HepG2 (cell line): ENCODE data around the gene DACT2. TPM values are rescaled to one million over a fixed set of nuclear protein-coding genes. Genes with fewer than 3 reads are reported as not detected.

Experiments used
- AGO2 ChIP-seq: fragments of 200-400 bp; formaldehyde crosslinking; optimal IDR thresholded peaks from 2 replicates; pipeline ENCODE3; 2017; ENCODE audit warnings: mild to moderate bottlenecking, low read depth, low read length, moderate library complexity
- BHLHE40 ChIP-seq: IDR thresholded peaks from 2 replicates; pipeline ENCODE4 v1.6.1; 2011; ENCODE audit warnings: low read length, improper control_type of control experiment
- FOXJ3 ChIP-seq: sonication (generic); formaldehyde crosslinking; IDR thresholded peaks from 2 replicates; pipeline ENCODE4 v1.4.0; 2020; ENCODE audit warnings: missing genetic modification reagents, mild to moderate bottlenecking, borderline replicate concordance
- GLMP ChIP-seq: sonication (generic); formaldehyde crosslinking; IDR thresholded peaks from 2 replicates; pipeline ENCODE4 v1.9.0; 2021; ENCODE audit warnings: missing genetic modification reagents, mild to moderate bottlenecking, borderline replicate concordance
- HNF4A ChIP-seq: sonication (generic); formaldehyde crosslinking; IDR thresholded peaks from 2 replicates; pipeline ENCODE4 v1.4.0; 2020; ENCODE audit warnings: missing genetic modification reagents
- KAT2B ChIP-seq: fragments of 150-350 bp; IDR thresholded peaks from 2 replicates; pipeline ENCODE4 v1.6.1; 2014; ENCODE audit warnings: low read depth, low read length, borderline replicate concordance
- MAFG ChIP-seq: sonication (generic); formaldehyde crosslinking; IDR thresholded peaks from 2 replicates; pipeline ENCODE4 v1.5.1; 2020; ENCODE audit warnings: mild to moderate bottlenecking, missing genetic modification reagents
- MEF2D ChIP-seq: sonication (generic); formaldehyde crosslinking; IDR thresholded peaks from 2 replicates; pipeline ENCODE4 v1.5.1; 2020; ENCODE audit warnings: mild to moderate bottlenecking, missing genetic modification reagents
- MXI1 ChIP-seq: IDR thresholded peaks from 3 replicates; pipeline ENCODE4 v1.6.1; 2012; ENCODE audit warnings: low read depth, low read length, inconsistent platforms, borderline replicate concordance
- NCOR1 ChIP-seq: fragments of 200-600 bp; sonication (generic); IDR thresholded peaks from 2 replicates; pipeline ENCODE4 v1.7.0; 2017; ENCODE audit warnings: antibody characterized with exemption, low read length, borderline replicate concordance
- NFYB ChIP-seq: sonication (generic); formaldehyde crosslinking; IDR thresholded peaks from 2 replicates; pipeline ENCODE4 v1.4.0; 2020; ENCODE audit warnings: missing genetic modification reagents
- NR2F1 ChIP-seq, 2 experiments: fragments of 450-650 bp in 1 of 2; formaldehyde crosslinking in 1 of 2; IDR thresholded peaks; 2 replicates each; pipeline versions ENCODE4 v1.5.0 to v1.6.1; 2016 to 2020; ENCODE audit warnings: mild to moderate bottlenecking in 1 of 2, missing compliant biosample characterization in 1 of 2, missing genetic modification reagents in 1 of 2, moderate library complexity in 1 of 2
- PAXIP1 ChIP-seq: sonication (generic); formaldehyde crosslinking; conservative IDR thresholded peaks from 2 replicates; pipeline ENCODE4 v1.4.0; 2020; ENCODE audit warnings: mild to moderate bottlenecking, missing genetic modification reagents, moderate library complexity
- PHF5A ChIP-seq: IDR thresholded peaks from one replicate; pipeline ENCODE4 v1.6.1; 2018; ENCODE audit warnings: low read depth, missing genetic modification reagents; ENCODE audit not compliant: unreplicated experiment
- TAF1 ChIP-seq: sonication (generic); formaldehyde crosslinking; IDR thresholded peaks from 2 replicates; pipeline ENCODE4 v1.4.0; 2020; ENCODE audit warnings: missing genetic modification reagents
- TCF7 ChIP-seq: sonication (generic); IDR thresholded peaks from 2 replicates; pipeline ENCODE4 v1.6.1; 2016; ENCODE audit warnings: antibody characterized with exemption, low read depth
- THAP7 ChIP-seq: sonication (generic); formaldehyde crosslinking; IDR thresholded peaks from 2 replicates; pipeline ENCODE4 v1.8.1; 2023; ENCODE audit warnings: mild to moderate bottlenecking, missing genetic modification reagents
- ZNF17 ChIP-seq: sonication (generic); formaldehyde crosslinking; IDR thresholded peaks from 2 replicates; pipeline ENCODE4 v1.5.0; 2020; ENCODE audit warnings: mild to moderate bottlenecking, missing genetic modification reagents
- ZNF235 ChIP-seq: sonication (generic); formaldehyde crosslinking; IDR thresholded peaks from 2 replicates; pipeline ENCODE4 v1.8.1; 2023; ENCODE audit warnings: mild to moderate bottlenecking, missing genetic modification reagents, borderline replicate concordance
- ZNF24 ChIP-seq: fragments of 450-650 bp; IDR thresholded peaks from 2 replicates; pipeline ENCODE4 v1.6.1; 2017; ENCODE audit warnings: antibody characterized with exemption, mild to moderate bottlenecking
- ZNF329 ChIP-seq: sonication (generic); formaldehyde crosslinking; IDR thresholded peaks from 2 replicates; pipeline ENCODE4 v1.9.0; 2021; ENCODE audit warnings: low read depth, mild to moderate bottlenecking, missing genetic modification reagents
- ZNF44 ChIP-seq: sonication (generic); formaldehyde crosslinking; IDR thresholded peaks from 2 replicates; pipeline ENCODE4 v1.5.1; 2020; ENCODE audit warnings: mild to moderate bottlenecking, missing genetic modification reagents
- ZNF605 ChIP-seq: sonication (generic); formaldehyde crosslinking; IDR thresholded peaks from 2 replicates; pipeline ENCODE4 v1.8.0; 2022; ENCODE audit warnings: mild to moderate bottlenecking, missing genetic modification reagents
- ZSCAN5A ChIP-seq: sonication (generic); formaldehyde crosslinking; IDR thresholded peaks from 2 replicates; pipeline ENCODE4 v1.8.0; 2022; ENCODE audit warnings: mild to moderate bottlenecking, missing genetic modification reagents, borderline replicate concordance
- polyA plus RNA-seq, 8 experiments: library from polyadenylated mRNA; depleted of rRNA in 3 of 8; stranded (reverse) in 7 of 8; unstranded in 1 of 8; fragments of >200 nt; fragmentation: Illumina TruSeq in 4 of 8; extraction: Trizol in 4 of 8; gene quantifications; 2 replicates each; pipeline versions ENCODE4 v1.2.1 to v1.2.3, GENCODE V29; 2011 to 2016; ENCODE audit warnings: low read depth in 4 of 8, missing spikeins in 1 of 8, mixed read lengths in 1 of 8; ENCODE audit not compliant: insufficient read depth in 1 of 8
- total RNA-seq, 5 experiments: library from RNA; depleted of rRNA; stranded (reverse); fragments of >200 nt; fragmentation: Illumina TruSeq; extraction: Trizol; gene quantifications; 2 replicates each; pipeline ENCODE4 v1.2.3, GENCODE V29; 2016; ENCODE audit warnings: low read depth in 1 of 5

Gene DACT2
- total and polyA plus RNA-seq, 2 of the 13 experiments (the other 11 are each of a cell fraction or from before 2014, with no cell fraction given) = 0.15 TPM; not detected in 1

GRCh38 chr6:168264593-168265335 is 54.8 kb downstream of the DACT2 start (continued):
- TF ChIP-seq PAXIP1 (CRISPR knock-in tag) (peak; percentile 66), MXI1 (no peak), NR2F1 (CRISPR knock-in tag; IDR thresholded peaks at IDR 0.05) (no peak), ZNF235 (CRISPR knock-in tag) (no peak; the same call in 1 of the 2 replicates), ZNF44 (CRISPR knock-in tag) (no peak), PHF5A (CRISPR knock-in tag) (no peak), TCF7 (peak; percentile 56; the same call in 1 of the 2 replicates), ZNF17 (CRISPR knock-in tag) (no peak), ZSCAN5A (CRISPR knock-in tag) (no peak), TAF1 (CRISPR knock-in tag) (no peak; the same call in 1 of the 2 replicates), MAFG (CRISPR knock-in tag) (no peak), ZNF605 (CRISPR knock-in tag) (peak; percentile 70; the same call in 1 of the 2 replicates), NCOR1 (peak; percentile 83), GLMP (CRISPR knock-in tag) (no peak), KAT2B (no peak), FOXJ3 (CRISPR knock-in tag) (no peak), ZNF24 (no peak), NFYB (CRISPR knock-in tag) (no peak), AGO2 (no peak), BHLHE40 (peak; percentile 94), ZNF329 (no peak), THAP7 (0 out of 2 replicates have a peak, but pooled peaks have one; percentile 75), MEF2D (CRISPR knock-in tag) (peak; percentile 51; the same call in 1 of the 2 replicates), HNF4A (peak; percentile 87)
